Raji (cell line): ENCODE data around the gene TBC1D9B.

Experiments used
- POLR2A ChIP-seq: IDR thresholded peaks from 2 replicates; pipeline ENCODE4 v1.6.1; 2011; ENCODE audit warnings: low read depth, low read length, control low read depth; ENCODE audit not compliant: insufficient read depth

The TBC1D9B gene

GRCh38 chr5:179869641-179870402 is 37.9 kb downstream of the TBC1D9B start:
- TF ChIP-seq POLR2A: no peak

GRCh38 chr5:179869101-179869500 is 38.6 kb downstream of the TBC1D9B start:
- no peak for TF ChIP-seq POLR2A

- no peak for TF ChIP-seq POLR2A
Observed at GRCh38 chr5:179868541-179868940, 39.2 kb downstream of the TBC1D9B start.

- TF ChIP-seq POLR2A: no peak
Observed at GRCh38 chr5:179867476-179867875, 40.2 kb downstream of the TBC1D9B start.

- TF ChIP-seq POLR2A: no peak
Observed at GRCh38 chr5:179867079-179867465, 40.6 kb downstream of the TBC1D9B start.

GRCh38 chr5:179866241-179867078 is 41.2 kb downstream of the TBC1D9B start:
- TF ChIP-seq POLR2A: no peak

- TF ChIP-seq POLR2A: no peak
Observed at GRCh38 chr5:179865491-179866240, 42.0 kb downstream of the TBC1D9B start.

- TF ChIP-seq POLR2A: no peak
Observed at GRCh38 chr5:179864686-179865085, 43.0 kb downstream of the TBC1D9B start.

GRCh38 chr5:179863449-179864085 is 44.1 kb downstream of the TBC1D9B start:
- TF ChIP-seq POLR2A: no peak

GRCh38 chr5:179862891-179863290 is 44.8 kb downstream of the TBC1D9B start:
- no peak for TF ChIP-seq POLR2A

GRCh38 chr5:179862296-179862695 is 45.4 kb downstream of the TBC1D9B start:
- TF ChIP-seq POLR2A: no peak

GRCh38 chr5:179860301-179860700 is 47.4 kb downstream of the TBC1D9B start:
- TF ChIP-seq POLR2A: no peak

GRCh38 chr5:179858586-179859427 is 48.9 kb downstream of the TBC1D9B start, which contains the start of gene MRNIP:
TSS of gene MRNIP (minus strand) at chr5:179858817. CDS start at chr5:179858796, 21 bp downstream.
- peak; percentile 98 for TF ChIP-seq POLR2A

GRCh38 chr5:179858241-179858585 is 49.5 kb downstream of the TBC1D9B start:
- TF ChIP-seq POLR2A: no peak
